ENCODE results near the gene MZF1. TPM values are rescaled to one million over a fixed set of nuclear protein-coding genes. Genes with fewer than 3 reads are reported as not detected.
"Not testable (repeated sequence)": the region's sequence is repeated elsewhere in the genome, so short reads cannot be mapped to it uniquely, and the experiment has no call there.

MZF1 gene
- total and polyA plus RNA-seq, 3 donors from 2014 or later: 23.9 to 56.1 (median 55.8) TPM

GRCh38 chr19:58544591-58545285 is 28.4 kb downstream of the MZF1 start:
- DNase-seq: peak; percentile 61
- TF ChIP-seq CTCF (IDR thresholded peaks at IDR 0.05) (no peak), POLR2A (IDR thresholded peaks at IDR 0.05) (no peak)
- Histone ChIP-seq H3K36me3 (ENCODE audit: low read depth, missing control alignments) (peaks cover 3% of the 10 kb centered on the region), H3K27me3 (no peaks in the 10 kb centered on the region), H3K4me1 (peaks cover 22% of the 10 kb centered on the region), H3K9me3 (no peaks in the 10 kb centered on the region), H3K27ac (peak overlapping the region; percentile 96 to 99), H3K4me3 (peak overlapping the region; percentile 88 to 93)
- intact Hi-C loops (cut with DNase I; ENCODE audit: low total_unique reads): no loop called here
- WGBS, 2 donors: 0% methylated on average over 8 to 22 of the region's 92 CpGs

- Histone ChIP-seq H3K36me3 (ENCODE audit: low read depth, missing control alignments) (no peaks in the 10 kb centered on the region), H3K27me3 (no peaks in the 10 kb centered on the region), H3K9me3 (no peaks in the 10 kb centered on the region), H3K4me1 (peaks cover 22% of the 10 kb centered on the region), H3K27ac (peak within 1 kb of the TSS; percentile 96 to 99), H3K4me3 (peak within 1 kb of the TSS; percentile 88 to 93)
- TF ChIP-seq POLR2A (IDR thresholded peaks at IDR 0.05) (peak; percentile 95), CTCF (IDR thresholded peaks at IDR 0.05) (no peak)
- WGBS, 2 donors: 0% methylated on average over 21 to 33 of the region's 73 CpGs
- intact Hi-C loops (cut with DNase I; ENCODE audit: low total_unique reads): no loop called here
- peak; percentile 98 for DNase-seq
Observed at GRCh38 chr19:58543826-58544590, 29.1 kb downstream of the MZF1 start, which contains the start of gene TRIM28. TSS of gene TRIM28 (plus strand) at chr19:58544064. CDS start at chr19:58544758, 694 bp downstream.

GRCh38 chr19:58542641-58543372 is 30.3 kb downstream of the MZF1 start:
- WGBS, 2 donors: 63 to 68% methylated on average over 14 to 18 of the region's 18 CpGs
- Histone ChIP-seq H3K4me3 (peak overlapping the region in 1 of 2 donors; percentile 10), H3K4me1 (peaks cover 22% of the 10 kb centered on the region), H3K27ac (peak overlapping the region; percentile 96 to 99)
- H3K9me3 ChIP-seq; intact Hi-C loops (cut with DNase I; ENCODE audit: low total_unique reads); DNase-seq; H3K27me3 ChIP-seq; H3K36me3 ChIP-seq (ENCODE audit: low read depth, missing control alignments): not testable (repeated sequence)

- H3K4me3 ChIP-seq; H3K27ac ChIP-seq; H3K9me3 ChIP-seq; intact Hi-C loops (cut with DNase I; ENCODE audit: low total_unique reads); H3K27me3 ChIP-seq; DNase-seq; H3K4me1 ChIP-seq; H3K36me3 ChIP-seq (ENCODE audit: low read depth, missing control alignments): not testable (repeated sequence)
Observed at GRCh38 chr19:58539169-58539559, 34.0 kb downstream of the MZF1 start.

- Histone ChIP-seq H3K27me3 (no peaks in the 10 kb centered on the region), H3K27ac (no peak overlapping the region), H3K4me1 (peaks cover 3% of the 10 kb centered on the region), H3K9me3 (no peaks in the 10 kb centered on the region), H3K4me3 (peak overlapping the region; percentile 4 to 29), H3K36me3 (ENCODE audit: low read depth, missing control alignments) (no peaks in the 10 kb centered on the region)
- TF ChIP-seq POLR2A (IDR thresholded peaks at IDR 0.05): no peak
- TF ChIP-seq CTCF (IDR thresholded peaks at IDR 0.05): no peak
- intact Hi-C loops (cut with DNase I; ENCODE audit: low total_unique reads): no loop called here
- WGBS, 2 donors: 2 to 3% methylated on average over 25 to 50 of the region's 55 CpGs
- DNase-seq: no peak
Observed at GRCh38 chr19:58538257-58539168, 34.6 kb downstream of the MZF1 start.
